Gastroesophageal sphincter (tissue), 4 donors: ENCODE results near the gene OR6Q1. TPM values are rescaled to one million over a fixed set of nuclear protein-coding genes. Genes with fewer than 3 reads are reported as not detected.

Source experiments
- ATAC-seq: fragments of 150-250 bp; one replicate; pipeline ENCODE4 v1.9.1; 2016; ENCODE audit warnings: mild to moderate bottlenecking, moderate library complexity
- H3K27ac ChIP-seq, 4 donors: fragments of 200-600 bp; sonication (generic) in 3 of 4; 1 replicate in 3 of 4; 2 replicates in 1 of 4; pipeline ENCODE4 v1.5.1; 2016 to 2019
- H3K27me3 ChIP-seq: fragments of 200-600 bp; sonication (generic); one replicate; pipeline ENCODE4 v1.5.1; 2019
- H3K36me3 ChIP-seq, 2 donors: fragments of 200-600 bp; sonication (generic); one replicate each; pipeline ENCODE4 v1.5.1; 2019; ENCODE audit warnings: control low read depth in 1 of 2
- H3K4me1 ChIP-seq, 3 donors: fragments of 200-600 bp; sonication (generic); 1 replicate in 2 of 3; 2 replicates in 1 of 3; pipeline ENCODE4 v1.5.1; 2016 to 2019; ENCODE audit warnings: control low read depth in 2 of 3
- H3K4me3 ChIP-seq, 2 donors: fragments of 200-600 bp; sonication (generic); one replicate each; pipeline ENCODE4 v1.5.1; 2019; ENCODE audit warnings: mild to moderate bottlenecking in 1 of 2, moderate library complexity in 1 of 2
- H3K9me3 ChIP-seq, 3 donors: fragments of 200-600 bp; sonication (generic); one replicate each; pipeline ENCODE4 v1.5.1; 2017 to 2019; ENCODE audit warnings: control low read depth in 2 of 3
- CTCF ChIP-seq, 4 experiments: fragments of 200-600 bp in 2 of 4; fragments of 450-650 bp in 2 of 4; sonication (generic) in 1 of 4; IDR thresholded peaks; one replicate each; pipeline ENCODE4 v1.5.1; 2017 to 2019; ENCODE audit warnings: antibody characterized with exemption in 4 of 4, mild to moderate bottlenecking in 2 of 4, moderate library complexity in 2 of 4
- EP300 ChIP-seq: sonication (generic); formaldehyde crosslinking; IDR thresholded peaks from one replicate; pipeline ENCODE4 v1.6.1; 2017; ENCODE audit warnings: antibody characterized with exemption, mild to moderate bottlenecking
- POLR2A ChIP-seq, 2 donors: fragments of 450-650 bp; IDR thresholded peaks; one replicate each; pipeline ENCODE4 v1.6.1; 2017; ENCODE audit warnings: antibody characterized with exemption in 2 of 2, mild to moderate bottlenecking in 2 of 2, moderate library complexity in 1 of 2
- POLR2AphosphoS5 ChIP-seq: sonication (generic); formaldehyde crosslinking; IDR thresholded peaks from one replicate; pipeline ENCODE4 v1.6.1; 2017; ENCODE audit warnings: antibody characterized with exemption
- WGBS, 2 donors: methylation state at CpG; one replicate each; pipeline ENCODE4 v1.1.5; 2018; ENCODE audit warnings: low coverage in 1 of 2; 5-methylcytosine and 5-hydroxymethylcytosine counted together
- small RNA-seq, 4 donors: library from RNA; depleted of rRNA; stranded (forward); fragments of <200 nt; gene quantifications; one replicate each; pipeline ENCODE3, GENCODE V24; 2016
- total RNA-seq, 4 donors: library from RNA; depleted of rRNA; stranded (reverse); fragments of >200 nt; gene quantifications; one replicate each; pipeline ENCODE4 v1.1.0, GENCODE V29; 2016

The OR6Q1 gene
- total RNA-seq, 4 donors from 2014 or later, result not detected

GRCh38 chr11:58075781-58076180, 45.0 kb downstream of the OR6Q1 start:
- Histone ChIP-seq H3K27ac (no peak overlapping the region), H3K4me1 (no peaks in the 10 kb centered on the region), H3K36me3 (no peaks in the 10 kb centered on the region), H3K4me3 (no peak overlapping the region), H3K27me3 (no peaks in the 10 kb centered on the region), H3K9me3 (peaks cover 0 to 10% (median 0%) of the 10 kb centered on the region in 3 donors)
- TF ChIP-seq POLR2A (IDR thresholded peaks at IDR 0.05), result no peak
- TF ChIP-seq EP300, result no peak
- no peak for TF ChIP-seq CTCF (IDR thresholded peaks at IDR 0.05)
- TF ChIP-seq POLR2AphosphoS5, result no peak
- no peak for ATAC-seq
- WGBS, 2 donors, result 29 to 39% methylated on average over 2 of the region's 2 CpGs

Small RNA genes within 50 kb of the gene (small RNA-seq; reads per million reads assigned to genes)
- 0 reads per million in 4 donors for gene RNU6-899P

Other genes starting within 250 kb of the OR6Q1 start
- gene OR9Q1, start 7.1 kb upstream of the OR6Q1 start, total RNA-seq, result not detected
- gene OR9I1, start 94.6 kb downstream of the OR6Q1 start, total RNA-seq, result not detected
- gene OR9Q2, start 158.1 kb downstream of the OR6Q1 start, total RNA-seq, result not detected
- not detected for gene OR1S2, start 173.2 kb downstream of the OR6Q1 start, total RNA-seq
- gene OR1S1, start 181.8 kb downstream of the OR6Q1 start, total RNA-seq, result not detected
- gene OR10Q1, start 198.0 kb downstream of the OR6Q1 start, total RNA-seq, result not detected
- not detected for gene OR10W1, start 237.3 kb downstream of the OR6Q1 start, total RNA-seq